MM.1S (cell line): ENCODE measurements around the gene TENM4.

Experiments
- DNase-seq: peaks from one replicate; pipeline ENCODE4 v3.0.0-alpha.2; 2015
- H2AFZ ChIP-seq: fragments of 300-600 bp; sonication (generic); 2 replicates; pipeline ENCODE4 v1.6.0; 2016; ENCODE audit warnings: antibody characterized with exemption, low read length
- H3F3A ChIP-seq: fragments of 300-600 bp; sonication (generic); 2 replicates; pipeline ENCODE4 v1.6.1; 2016; ENCODE audit warnings: mild to moderate bottlenecking, antibody characterized with exemption, low read length, moderate library complexity, mixed read lengths; ENCODE audit not compliant: insufficient read depth
- H3K27ac ChIP-seq: fragments of 300-600 bp; sonication (generic); 2 replicates; pipeline ENCODE4 v1.5.1; 2016; ENCODE audit warnings: mild to moderate bottlenecking, low read length
- H3K27me3 ChIP-seq: fragments of 300-600 bp; sonication (generic); replicated peaks from 2 replicates; pipeline ENCODE4 v1.6.0; 2016; ENCODE audit warnings: low read length; ENCODE audit not compliant: insufficient read depth
- H3K36me3 ChIP-seq: fragments of 300-600 bp; sonication (generic); replicated peaks from 2 replicates; pipeline ENCODE4 v1.6.1; 2016; ENCODE audit warnings: mild to moderate bottlenecking, low read length, mixed read lengths; ENCODE audit not compliant: insufficient read depth
- H3K4me1 ChIP-seq: fragments of 300-600 bp; sonication (generic); 2 replicates; pipeline ENCODE4 v1.6.1; 2016; ENCODE audit warnings: low read length, mixed read lengths
- H3K4me2 ChIP-seq: fragments of 300-600 bp; sonication (generic); 2 replicates; pipeline ENCODE4 v1.6.0; 2016; ENCODE audit warnings: low read depth, low read length
- H3K4me3 ChIP-seq: fragments of 300-600 bp; sonication (generic); 2 replicates; pipeline ENCODE4 v1.5.1; 2016; ENCODE audit warnings: low read length, mixed read lengths
- H3K79me2 ChIP-seq: fragments of 300-600 bp; sonication (generic); 2 replicates; pipeline ENCODE4 v1.6.1; 2016; ENCODE audit warnings: mixed run types, low read length, mixed read lengths
- H3K9ac ChIP-seq: fragments of 300-600 bp; sonication (generic); 2 replicates; pipeline ENCODE4 v1.6.1; 2016; ENCODE audit warnings: low read length, mixed read lengths
- H3K9me2 ChIP-seq: fragments of 300-600 bp; sonication (generic); replicated peaks from 2 replicates; pipeline ENCODE4 v1.6.1; 2016; ENCODE audit warnings: mild to moderate bottlenecking, low read length, mixed read lengths; ENCODE audit not compliant: insufficient read depth
- H3K9me3 ChIP-seq: fragments of 300-600 bp; sonication (generic); replicated peaks from 2 replicates; pipeline ENCODE4 v1.6.1; 2016; ENCODE audit warnings: mild to moderate bottlenecking, low read length, mixed read lengths; ENCODE audit not compliant: insufficient read depth
- H4K20me1 ChIP-seq: fragments of 300-600 bp; sonication (generic); 2 replicates; pipeline ENCODE4 v1.6.1; 2016; ENCODE audit warnings: mild to moderate bottlenecking, low read length, moderate library complexity, mixed read lengths; ENCODE audit not compliant: insufficient read depth
- EZH2 ChIP-seq: fragments of 300-600 bp; sonication (generic); optimal IDR thresholded peaks from 2 replicates; pipeline ENCODE3; 2017; ENCODE audit warnings: low read depth, mild to moderate bottlenecking, antibody characterized with exemption, low read length, mixed read lengths
- EZH2phosphoT487 ChIP-seq: fragments of 300-600 bp; sonication (generic); IDR thresholded peaks from 2 replicates; pipeline ENCODE4 v1.6.1; 2018; ENCODE audit warnings: antibody characterized with exemption, low read length
- TF ChIP-seq, protein P1 (sequence below): fragments of 300-600 bp; sonication (generic); IDR thresholded peaks from 2 replicates; pipeline ENCODE4 v1.5.1; 2016; ENCODE audit warnings: antibody characterized with exemption, low read length, mixed read lengths

Gene TENM4

DNA sequence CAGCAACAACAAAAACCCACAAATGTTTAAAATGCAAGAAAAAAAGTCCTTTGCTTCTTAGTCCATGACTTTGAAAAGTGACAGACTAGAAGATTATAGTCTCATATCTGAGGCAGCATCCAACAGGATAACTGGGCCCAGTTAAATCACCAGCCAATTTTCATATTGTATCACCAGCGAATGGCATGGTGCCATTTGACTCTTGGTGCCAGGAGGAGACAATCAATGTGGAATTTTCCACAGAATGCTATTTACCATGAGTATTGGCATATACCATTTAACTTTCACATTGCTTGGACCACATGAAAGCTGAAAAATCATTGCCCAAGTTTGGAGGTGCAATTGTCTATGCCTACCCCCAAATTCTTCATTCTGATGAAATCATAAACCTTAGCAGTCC, 255.5 kb downstream of the TENM4 start:
- Histone ChIP-seq H3K9me2 (no peaks in the 10 kb centered on the region), H3K4me3 (no peak overlapping the region), H3K27ac (no peak overlapping the region), H3K4me1 (no peaks in the 10 kb centered on the region), H2AFZ (no peak overlapping the region), H3K27me3 (no peaks in the 10 kb centered on the region), H3K4me2 (no peak overlapping the region), H4K20me1 (no peaks in the 10 kb centered on the region), H3K36me3 (no peaks in the 10 kb centered on the region), H3F3A (no peaks in the 10 kb centered on the region), H3K79me2 (no peaks in the 10 kb centered on the region), H3K9me3 (no peaks in the 10 kb centered on the region), H3K9ac (no peak overlapping the region)
- TF ChIP-seq, protein P1, sequence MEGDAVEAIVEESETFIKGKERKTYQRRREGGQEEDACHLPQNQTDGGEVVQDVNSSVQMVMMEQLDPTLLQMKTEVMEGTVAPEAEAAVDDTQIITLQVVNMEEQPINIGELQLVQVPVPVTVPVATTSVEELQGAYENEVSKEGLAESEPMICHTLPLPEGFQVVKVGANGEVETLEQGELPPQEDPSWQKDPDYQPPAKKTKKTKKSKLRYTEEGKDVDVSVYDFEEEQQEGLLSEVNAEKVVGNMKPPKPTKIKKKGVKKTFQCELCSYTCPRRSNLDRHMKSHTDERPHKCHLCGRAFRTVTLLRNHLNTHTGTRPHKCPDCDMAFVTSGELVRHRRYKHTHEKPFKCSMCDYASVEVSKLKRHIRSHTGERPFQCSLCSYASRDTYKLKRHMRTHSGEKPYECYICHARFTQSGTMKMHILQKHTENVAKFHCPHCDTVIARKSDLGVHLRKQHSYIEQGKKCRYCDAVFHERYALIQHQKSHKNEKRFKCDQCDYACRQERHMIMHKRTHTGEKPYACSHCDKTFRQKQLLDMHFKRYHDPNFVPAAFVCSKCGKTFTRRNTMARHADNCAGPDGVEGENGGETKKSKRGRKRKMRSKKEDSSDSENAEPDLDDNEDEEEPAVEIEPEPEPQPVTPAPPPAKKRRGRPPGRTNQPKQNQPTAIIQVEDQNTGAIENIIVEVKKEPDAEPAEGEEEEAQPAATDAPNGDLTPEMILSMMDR = no peak
- no peak for TF ChIP-seq EZH2phosphoT487
- no peak for TF ChIP-seq EZH2
- no peak for DNase-seq

DNA sequence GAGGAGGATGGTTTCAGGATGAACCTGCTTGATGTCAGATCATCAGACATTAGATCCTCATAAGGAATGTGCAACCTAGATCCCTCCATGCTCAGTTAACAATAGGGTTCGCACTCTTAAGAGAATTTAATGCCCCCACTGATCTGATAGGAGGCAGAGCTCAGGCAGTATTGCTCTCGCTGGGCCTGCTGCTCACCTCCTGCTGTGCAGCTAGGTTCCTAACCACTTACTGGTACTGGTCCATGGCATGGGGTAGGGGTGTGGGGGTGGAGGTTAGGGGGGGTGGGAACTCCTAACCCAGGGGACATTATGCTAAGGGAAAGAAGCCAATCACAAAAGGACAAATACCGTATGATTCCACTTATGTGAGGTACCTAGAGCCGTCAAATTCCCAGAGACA, 256.5 kb downstream of the TENM4 start:
- Histone ChIP-seq H3F3A (no peaks in the 10 kb centered on the region), H2AFZ (no peak overlapping the region), H3K9me3 (no peaks in the 10 kb centered on the region), H3K9me2 (no peaks in the 10 kb centered on the region), H3K4me3 (no peak overlapping the region), H3K79me2 (no peaks in the 10 kb centered on the region), H3K27me3 (no peaks in the 10 kb centered on the region), H3K4me1 (no peaks in the 10 kb centered on the region), H3K27ac (no peak overlapping the region), H3K4me2 (no peak overlapping the region), H3K9ac (no peak overlapping the region), H3K36me3 (no peaks in the 10 kb centered on the region), H4K20me1 (no peaks in the 10 kb centered on the region)
- TF ChIP-seq, protein P1 = no peak
- TF ChIP-seq EZH2phosphoT487 (no peak), EZH2 (no peak)
- no peak for DNase-seq

DNA sequence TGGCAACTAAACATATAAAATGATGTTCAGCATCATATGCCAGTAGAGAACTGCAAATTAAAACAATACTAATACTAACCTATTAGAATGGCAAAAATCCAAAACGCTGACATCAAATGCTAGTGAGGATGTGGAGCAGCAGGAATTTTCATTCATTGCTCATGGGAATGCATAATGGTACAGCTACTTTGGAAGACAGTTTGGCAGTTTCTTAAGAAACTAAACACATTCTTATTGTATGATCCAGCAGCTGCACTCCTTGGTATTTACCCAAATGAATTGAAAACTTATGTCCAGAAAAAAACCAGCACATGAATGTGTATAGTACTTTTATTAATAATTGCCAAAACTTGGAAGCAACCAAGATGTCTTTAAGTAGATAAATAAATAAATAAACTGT, 258.0 kb downstream of the TENM4 start:
- H3K9me3 ChIP-seq = no peaks in the 10 kb centered on the region
- TF ChIP-seq, protein P1 = no peak
- no peak for TF ChIP-seq EZH2phosphoT487
- no peak for TF ChIP-seq EZH2
- H4K20me1 ChIP-seq = no peaks in the 10 kb centered on the region
- no peak overlapping the region for H3K4me3 ChIP-seq
- no peaks in the 10 kb centered on the region for H3K4me1 ChIP-seq
- no peak overlapping the region for H3K4me2 ChIP-seq
- no peaks in the 10 kb centered on the region for H3K9me2 ChIP-seq
- no peak overlapping the region for H2AFZ ChIP-seq
- H3K27ac ChIP-seq = no peak overlapping the region
- H3K36me3 ChIP-seq = no peaks in the 10 kb centered on the region
- no peaks in the 10 kb centered on the region for H3F3A ChIP-seq
- H3K79me2 ChIP-seq = no peaks in the 10 kb centered on the region
- H3K27me3 ChIP-seq = no peaks in the 10 kb centered on the region
- H3K9ac ChIP-seq = no peak overlapping the region
- no peak for DNase-seq
